GM19397 (cell line): ENCODE measurements around the gene NEK9.

Experiments
- ATAC-seq: cut with Tn5 transposase; IDR thresholded peaks from one replicate; pipeline ENCODE4 v1.9.1; 2021; ENCODE audit warnings: mild to moderate bottlenecking, moderate library complexity; ENCODE audit not compliant: unreplicated experiment

Gene NEK9

DNA sequence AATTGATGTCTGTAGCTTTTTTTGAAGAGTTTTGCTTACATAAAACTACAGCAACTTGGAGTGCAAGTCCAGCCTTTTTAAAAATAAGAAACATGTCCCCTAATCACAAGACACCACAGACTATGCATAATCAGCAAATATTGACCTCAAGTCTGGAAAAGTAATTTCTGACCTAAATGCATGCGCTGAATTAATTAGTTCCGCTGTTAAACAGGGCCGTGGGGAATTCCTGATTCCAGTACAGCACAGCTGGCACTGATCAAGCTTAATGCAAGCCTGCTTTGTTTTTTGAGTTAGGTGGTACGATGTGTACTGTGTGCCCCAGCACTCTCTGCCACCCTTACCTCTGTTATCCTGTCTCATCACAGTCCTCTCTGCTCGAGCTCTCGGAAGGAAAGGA lies 84.8 kb downstream of the NEK9 start:
- ATAC-seq, result no peak

DNA sequence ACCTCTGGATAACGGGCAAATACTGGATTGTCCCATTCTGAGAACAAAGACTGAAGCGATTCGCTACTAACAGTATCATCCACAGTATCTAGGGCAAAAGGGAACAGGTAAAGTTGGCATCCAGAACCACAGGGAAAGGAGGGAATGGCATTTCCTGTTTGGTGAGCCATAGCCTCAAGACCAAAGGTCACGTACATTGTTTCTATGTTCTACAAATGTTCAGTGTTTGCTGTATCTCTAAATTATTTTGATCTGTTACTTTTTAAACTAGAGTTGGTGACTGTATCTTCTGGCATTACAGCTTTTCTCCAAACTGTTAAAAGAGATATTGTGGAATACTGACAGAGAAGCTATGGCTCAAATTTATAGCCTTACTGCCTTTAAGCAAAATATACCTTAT lies 85.2 kb downstream of the NEK9 start:
- no peak for ATAC-seq

DNA sequence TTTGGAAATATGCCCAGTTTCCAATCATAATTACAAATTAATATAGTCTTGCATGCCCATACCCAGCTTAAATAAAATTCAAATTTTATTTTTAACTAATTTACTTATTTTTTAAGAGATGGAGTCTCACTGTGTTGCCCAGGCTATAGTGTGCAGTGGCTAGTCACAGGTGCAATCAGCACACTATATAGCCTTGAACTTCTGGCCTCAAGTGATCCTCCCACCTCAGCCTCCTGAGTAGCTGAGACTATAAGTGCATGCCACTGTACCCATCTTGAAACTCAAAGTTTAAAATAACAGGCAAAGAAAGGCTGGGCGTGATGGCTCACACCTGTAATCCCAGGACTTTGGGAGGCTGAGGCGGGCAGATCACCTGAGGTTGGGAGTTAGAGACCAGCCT lies 85.9 kb downstream of the NEK9 start:
- ATAC-seq, result no peak

DNA sequence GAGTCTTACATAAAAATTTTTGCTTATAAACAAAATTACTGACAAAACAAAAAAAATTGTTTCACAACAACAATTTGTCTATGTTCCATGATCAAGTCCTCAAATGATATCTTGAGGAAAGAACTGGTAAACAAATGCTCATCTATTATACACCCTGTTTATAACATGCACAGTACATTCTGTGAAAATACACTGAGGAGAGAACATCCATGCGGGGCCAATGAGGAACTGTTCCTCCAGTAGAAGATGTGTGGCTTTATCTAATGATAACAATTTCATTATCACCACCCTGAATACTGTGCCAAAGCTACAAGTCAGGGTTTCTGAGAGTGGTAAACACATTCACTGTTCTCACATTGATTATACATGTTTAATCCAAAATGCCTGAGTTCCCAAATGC lies 86.3 kb downstream of the NEK9 start:
- ATAC-seq, result no peak

DNA sequence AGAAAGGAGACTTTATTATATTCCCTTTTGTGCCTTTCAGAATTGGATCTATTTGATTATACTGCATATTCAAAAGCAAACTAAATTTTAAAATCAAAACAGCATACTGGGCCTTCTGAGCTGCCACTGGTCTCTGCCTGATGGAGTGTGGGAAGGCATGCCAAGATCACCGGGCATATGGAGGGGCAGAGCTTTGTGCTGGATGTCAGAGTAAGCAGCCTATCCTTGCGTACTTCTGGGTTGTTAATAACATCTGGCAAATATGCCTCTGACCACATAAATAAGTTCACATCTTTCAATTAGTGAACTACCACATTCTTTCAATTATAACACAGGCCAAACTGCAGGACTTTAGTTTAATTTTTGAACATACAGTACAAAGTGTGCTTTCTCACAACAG lies 93.9 kb downstream of the NEK9 start:
- ATAC-seq, result no peak

DNA sequence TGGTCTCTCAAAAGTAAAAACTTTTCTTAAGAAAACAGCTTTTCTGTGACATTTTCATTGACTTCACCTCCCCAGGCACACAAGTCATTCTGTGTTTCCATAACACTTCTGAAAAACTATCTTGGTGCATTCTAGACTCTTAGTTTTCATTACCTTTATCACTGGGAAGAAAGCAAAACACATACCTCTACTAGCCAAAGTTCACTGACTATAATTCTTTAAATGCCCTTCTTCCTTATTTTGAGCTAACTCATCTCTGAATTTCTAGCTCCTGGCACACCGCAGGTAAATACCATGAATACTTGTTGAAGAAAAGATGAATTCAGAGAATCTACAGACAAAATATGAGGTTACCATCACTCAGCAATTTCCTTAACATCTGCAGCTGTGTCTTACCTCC lies 96.7 kb downstream of the NEK9 start:
- ATAC-seq, result no peak
